Stimulated activated CD4-positive, alpha-beta T cell treated with anti-CD3 and anti-CD28 coated beads, Interleukin-2, amount 100 ng/mL, for 4 hours (primary cell): Measurements from ENCODE around the gene UNC45B.
"Not testable (repeated sequence)": the region's sequence is repeated elsewhere in the genome, so short reads cannot be mapped to it uniquely, and the experiment has no call there.

Experiments used
- DNase-seq: peaks from one replicate; pipeline ENCODE4 v3.0.0-alpha.2; 2020; ENCODE audit warnings: low read depth

The UNC45B gene, protein sequence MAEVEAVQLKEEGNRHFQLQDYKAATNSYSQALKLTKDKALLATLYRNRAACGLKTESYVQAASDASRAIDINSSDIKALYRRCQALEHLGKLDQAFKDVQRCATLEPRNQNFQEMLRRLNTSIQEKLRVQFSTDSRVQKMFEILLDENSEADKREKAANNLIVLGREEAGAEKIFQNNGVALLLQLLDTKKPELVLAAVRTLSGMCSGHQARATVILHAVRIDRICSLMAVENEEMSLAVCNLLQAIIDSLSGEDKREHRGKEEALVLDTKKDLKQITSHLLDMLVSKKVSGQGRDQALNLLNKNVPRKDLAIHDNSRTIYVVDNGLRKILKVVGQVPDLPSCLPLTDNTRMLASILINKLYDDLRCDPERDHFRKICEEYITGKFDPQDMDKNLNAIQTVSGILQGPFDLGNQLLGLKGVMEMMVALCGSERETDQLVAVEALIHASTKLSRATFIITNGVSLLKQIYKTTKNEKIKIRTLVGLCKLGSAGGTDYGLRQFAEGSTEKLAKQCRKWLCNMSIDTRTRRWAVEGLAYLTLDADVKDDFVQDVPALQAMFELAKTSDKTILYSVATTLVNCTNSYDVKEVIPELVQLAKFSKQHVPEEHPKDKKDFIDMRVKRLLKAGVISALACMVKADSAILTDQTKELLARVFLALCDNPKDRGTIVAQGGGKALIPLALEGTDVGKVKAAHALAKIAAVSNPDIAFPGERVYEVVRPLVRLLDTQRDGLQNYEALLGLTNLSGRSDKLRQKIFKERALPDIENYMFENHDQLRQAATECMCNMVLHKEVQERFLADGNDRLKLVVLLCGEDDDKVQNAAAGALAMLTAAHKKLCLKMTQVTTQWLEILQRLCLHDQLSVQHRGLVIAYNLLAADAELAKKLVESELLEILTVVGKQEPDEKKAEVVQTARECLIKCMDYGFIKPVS

GRCh38 chr17:35147375-35147905 lies at the start of gene UNC45B:
UNC45B (plus strand) TSS chr17:35147817; CDS start chr17:35148264, 447 bp downstream.
- DNase-seq: no peak

- no peak for DNase-seq
Observed at GRCh38 chr17:35099908-35100307, 47.7 kb upstream of the UNC45B start.

DNA sequence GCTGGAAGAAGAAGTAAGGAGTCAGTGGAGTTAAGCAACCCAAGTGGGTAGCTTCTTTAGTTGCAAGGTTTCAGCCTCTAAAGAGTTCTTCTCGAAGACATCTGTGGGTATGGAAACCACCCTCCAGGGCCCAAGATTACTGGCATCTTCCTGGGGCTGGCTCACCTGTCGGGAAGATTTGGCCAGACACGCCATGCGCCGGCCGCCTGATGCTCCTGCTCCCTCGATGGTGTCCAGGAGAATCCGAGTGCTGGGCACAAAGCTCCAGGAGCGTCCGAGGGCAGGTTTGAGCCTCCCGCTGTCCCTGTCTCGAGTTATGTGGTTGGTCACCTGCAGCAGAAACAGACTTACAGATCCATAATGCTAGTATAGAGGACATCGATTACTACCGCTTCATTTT lies 46.6 kb upstream of the UNC45B start:
- DNase-seq: no peak

GRCh38 chr17:35101725-35102124 lies 45.9 kb upstream of the UNC45B start:
- no peak for DNase-seq

- DNase-seq: no peak
Observed at GRCh38 chr17:35103271-35103670, 44.3 kb upstream of the UNC45B start.

DNA sequence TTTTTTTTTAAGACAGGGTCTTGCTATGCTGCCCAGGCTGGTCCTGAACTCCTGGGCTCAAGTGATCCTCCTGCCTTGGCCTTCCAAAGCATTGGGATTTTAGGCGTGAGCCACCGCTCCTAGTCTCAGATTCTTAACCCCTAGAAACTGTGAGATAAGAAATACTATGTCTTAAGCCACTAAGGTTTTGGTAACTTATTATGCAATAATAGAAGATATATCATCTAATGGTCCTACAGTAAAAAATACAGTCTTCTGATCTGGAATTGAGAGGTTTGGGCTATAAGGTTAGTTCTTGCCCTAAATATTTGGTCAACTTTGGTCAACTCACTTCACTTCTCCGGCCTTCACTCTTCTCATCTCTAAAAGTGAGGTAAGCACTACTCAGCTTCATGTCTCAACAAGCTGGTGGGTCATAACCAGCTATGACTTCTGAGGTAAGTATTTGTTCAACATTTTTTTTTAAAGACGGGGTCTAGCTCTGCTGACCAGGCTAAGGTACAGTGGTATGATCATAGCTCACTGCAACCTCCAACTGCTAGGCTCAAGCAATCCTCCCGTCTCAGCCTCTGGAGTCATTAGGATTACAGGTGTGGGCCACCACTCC lies 42.7 kb upstream of the UNC45B start:
- DNase-seq: no peak

DNA sequence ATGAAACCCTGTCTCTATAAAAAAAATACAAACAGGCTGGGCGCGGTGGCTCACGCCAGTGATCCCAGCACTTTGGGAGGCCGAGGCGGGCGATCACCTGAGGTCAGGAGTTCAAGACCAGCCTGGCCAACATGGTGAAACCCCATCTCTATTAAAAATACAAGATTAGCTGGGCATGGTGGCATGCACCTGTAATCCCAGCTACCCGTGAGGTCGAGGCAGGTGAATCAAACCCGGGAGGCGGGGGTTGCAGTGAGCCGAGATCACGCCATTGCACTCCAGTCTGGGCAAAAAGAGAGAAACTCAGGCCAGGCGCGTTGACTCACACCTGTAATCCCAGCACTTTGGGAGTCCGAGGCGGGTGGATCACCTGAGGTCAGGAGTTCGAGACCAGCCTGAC lies 36.8 kb upstream of the UNC45B start:
- DNase-seq: not testable (repeated sequence)

- no peak for DNase-seq
Observed at GRCh38 chr17:35116845-35117244, 30.8 kb upstream of the UNC45B start.

GRCh38 chr17:35117984-35118383 lies 29.6 kb upstream of the UNC45B start:
- DNase-seq: no peak

DNA sequence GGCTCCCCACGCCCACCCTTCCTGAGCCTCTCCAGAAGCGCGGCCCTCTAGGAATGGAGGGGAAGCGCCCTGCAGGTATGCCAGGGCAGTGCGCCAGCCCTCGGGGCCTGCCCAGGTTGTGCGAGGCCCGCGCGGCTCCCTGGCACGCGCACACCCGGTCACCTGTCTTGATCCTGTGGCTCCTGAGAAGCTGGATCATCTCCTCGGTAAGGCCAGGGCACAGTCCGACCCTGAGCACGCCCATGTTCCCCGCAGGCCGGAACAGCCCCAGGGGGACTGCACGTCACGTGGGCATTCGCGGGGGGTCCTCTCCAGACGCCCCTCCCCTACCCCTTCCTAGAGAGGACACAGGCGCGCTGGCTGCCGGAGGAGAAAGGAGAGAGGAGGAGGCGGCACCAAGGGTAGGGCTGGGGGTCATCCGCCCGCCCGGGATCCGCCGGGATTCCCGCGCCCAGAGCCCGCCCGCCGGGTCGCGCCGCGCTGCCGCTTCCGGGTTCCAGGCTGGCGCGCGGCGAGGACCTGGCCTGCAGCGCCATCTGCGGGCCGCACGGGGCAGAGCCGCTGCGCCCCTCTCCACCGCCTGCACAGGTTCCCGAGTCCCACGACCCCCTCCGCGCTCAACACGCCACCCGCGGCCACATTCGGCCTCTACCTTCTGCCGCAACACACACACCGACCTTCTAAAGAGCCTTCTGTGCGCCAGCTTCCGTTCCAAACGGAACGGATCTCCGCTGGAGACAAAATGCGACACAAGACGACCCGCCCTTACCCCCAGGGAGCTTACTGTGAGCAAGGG lies 28.0 kb upstream of the UNC45B start, which contains the start of gene RAD51D:
TSS of gene RAD51D (minus strand) at position 491 of the 796 bp plus-strand sequence. CDS start at position 244, 247 bp downstream.
- DNase-seq: peak; percentile 64

DNA sequence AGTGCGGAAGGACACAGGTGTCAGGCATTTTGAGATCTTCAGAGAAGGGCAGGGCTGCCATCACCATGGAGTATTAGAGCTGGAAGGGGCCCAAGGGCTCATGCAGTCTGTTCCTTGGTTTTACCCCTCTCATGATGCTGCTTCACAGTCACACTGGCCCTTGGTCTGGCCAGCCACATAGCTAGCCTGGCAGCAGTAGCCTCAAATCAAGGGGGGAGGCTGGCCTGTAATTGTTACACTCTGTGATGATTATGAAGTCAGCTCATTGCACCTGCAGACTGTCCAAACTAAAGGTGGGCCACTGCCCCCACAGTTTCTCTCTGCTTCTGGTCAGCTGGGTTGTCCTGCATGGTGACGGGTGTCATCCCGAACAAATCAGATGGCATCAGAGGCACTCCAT lies 26.3 kb upstream of the UNC45B start, which contains the start of gene FNDC8:
TSS of gene FNDC8 (plus strand) at position 301 of the 400 bp plus-strand sequence. CDS start at position 380, 79 bp downstream.
- no peak for DNase-seq

- DNase-seq: no peak
Observed at GRCh38 chr17:35127751-35128514, 19.7 kb upstream of the UNC45B start.

- no peak for DNase-seq
Observed at GRCh38 chr17:35129154-35129972, 18.3 kb upstream of the UNC45B start.

GRCh38 chr17:35129973-35130351 lies 17.7 kb upstream of the UNC45B start:
- no peak for DNase-seq

DNA sequence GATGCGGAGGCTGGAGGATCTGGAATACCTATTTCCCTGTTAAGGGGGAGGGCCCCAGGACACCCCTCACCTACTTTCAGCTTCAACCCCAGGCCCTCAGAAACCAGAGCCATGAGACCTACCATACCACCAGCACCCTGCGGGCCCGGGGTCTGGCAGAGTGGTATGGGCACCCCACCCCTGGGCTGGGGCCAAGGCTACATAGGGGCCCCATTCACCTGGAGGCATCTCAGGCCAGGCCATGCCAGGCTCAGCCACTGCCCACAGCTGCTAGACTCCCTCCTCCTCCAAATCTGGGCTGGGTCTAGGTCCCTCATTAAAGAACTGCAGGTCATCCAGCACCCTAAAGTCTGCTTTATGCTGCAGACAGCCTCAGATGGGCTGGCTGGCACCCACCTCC lies 17.2 kb upstream of the UNC45B start:
- DNase-seq: no peak

GRCh38 chr17:35132099-35132498 lies 15.5 kb upstream of the UNC45B start:
- no peak for DNase-seq

GRCh38 chr17:35132816-35133550 lies 14.6 kb upstream of the UNC45B start:
- no peak for DNase-seq

DNA sequence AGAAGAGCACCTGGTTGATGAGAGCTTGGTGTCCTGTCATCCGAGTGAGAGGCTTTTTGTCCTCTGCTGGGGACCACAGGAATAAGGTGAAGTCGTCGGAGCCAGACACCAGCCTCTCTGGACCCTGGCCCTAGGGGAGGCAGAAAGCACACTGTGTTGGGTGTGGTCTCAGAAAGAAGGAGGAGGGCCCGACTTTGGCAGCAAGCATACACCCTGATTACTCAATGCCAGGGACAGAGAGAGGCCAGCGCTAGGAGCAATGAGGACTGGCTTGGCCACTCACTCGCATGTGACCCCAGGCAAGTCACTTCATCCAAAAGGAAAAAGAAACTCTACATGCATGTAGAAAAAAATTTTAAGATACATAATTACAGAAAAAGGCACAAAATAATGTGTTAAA lies 12.3 kb upstream of the UNC45B start:
- no peak for DNase-seq

GRCh38 chr17:35138218-35138617 lies 9.4 kb upstream of the UNC45B start:
- no peak for DNase-seq
